ENCODE data around the gene SLC24A3.

SLC24A3 gene

DNA sequence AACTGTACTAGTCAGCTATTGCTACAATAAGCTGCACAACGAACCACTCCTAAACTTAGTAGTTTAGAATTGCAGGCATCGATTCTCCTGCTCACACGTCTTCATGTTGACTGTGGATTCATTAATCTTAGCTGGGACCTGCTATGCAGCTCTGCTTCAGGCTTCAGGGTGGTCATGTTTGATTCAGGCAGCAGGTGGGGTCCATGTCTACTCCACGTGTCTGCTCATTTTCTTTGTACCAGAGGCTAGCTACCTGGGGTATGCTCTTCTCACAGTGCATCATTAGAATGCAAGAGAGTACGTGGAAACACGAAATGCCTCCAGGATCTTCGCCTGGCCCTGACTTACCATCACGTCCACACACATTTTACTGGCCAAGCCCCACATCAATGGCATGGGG, 481.1 kb downstream of the SLC24A3 start:
- Histone ChIP-seq H3K36me3 (ENCODE audit: control insufficient read depth, insufficient read depth, low read length) (no peaks in the 10 kb centered on the region), H3K4me3 (ENCODE audit: extremely low read depth, insufficient read depth, low read length, poor library complexity, severe bottlenecking) (no peak overlapping the region), H3K4me1 (ENCODE audit: control insufficient read depth, insufficient read depth, low read length, poor library complexity, severe bottlenecking) (peaks cover 8% of the 10 kb centered on the region), H3K9me3 (ENCODE audit: control insufficient read depth, low read length) (peaks cover 10% of the 10 kb centered on the region), H3K27ac (ENCODE audit: low read depth, low read length, severe bottlenecking) (no peak overlapping the region)
- 91 to 94% methylated on average over 6 to 8 of the region's 8 CpGs for WGBS, 2 experiments (ENCODE audit: insufficient coverage in 2 of 2)

DNA sequence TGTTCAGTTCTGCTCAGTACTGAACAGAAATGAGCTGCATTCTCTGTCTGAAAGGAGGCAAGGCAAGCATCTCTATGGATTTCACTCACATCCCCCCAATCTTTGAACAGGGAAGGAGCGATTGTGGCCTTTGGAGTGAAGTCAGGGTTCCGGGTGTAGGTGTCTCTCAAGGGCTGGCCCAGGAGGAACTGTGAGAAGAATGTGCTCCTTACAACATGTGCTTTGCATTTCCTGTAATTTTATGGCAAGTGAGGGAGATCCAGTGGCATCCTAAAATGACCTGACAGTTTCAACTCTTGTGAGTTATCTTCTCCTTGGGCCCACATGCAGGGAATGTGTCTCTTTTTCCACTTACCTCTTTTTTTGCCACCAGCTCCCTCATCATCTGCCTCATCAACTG, 482.6 kb downstream of the SLC24A3 start:
- Histone ChIP-seq H3K4me3 (ENCODE audit: extremely low read depth, insufficient read depth, low read length, poor library complexity, severe bottlenecking) (no peak overlapping the region), H3K9me3 (ENCODE audit: control insufficient read depth, low read length) (peaks cover 14% of the 10 kb centered on the region), H3K27ac (ENCODE audit: low read depth, low read length, severe bottlenecking) (no peak overlapping the region), H3K4me1 (ENCODE audit: control insufficient read depth, insufficient read depth, low read length, poor library complexity, severe bottlenecking) (peaks cover 24% of the 10 kb centered on the region), H3K36me3 (ENCODE audit: control insufficient read depth, insufficient read depth, low read length) (no peaks in the 10 kb centered on the region)
- WGBS, 2 experiments (ENCODE audit: insufficient coverage in 2 of 2), result 80 to 100% methylated on average over 1 of the region's 2 CpGs

DNA sequence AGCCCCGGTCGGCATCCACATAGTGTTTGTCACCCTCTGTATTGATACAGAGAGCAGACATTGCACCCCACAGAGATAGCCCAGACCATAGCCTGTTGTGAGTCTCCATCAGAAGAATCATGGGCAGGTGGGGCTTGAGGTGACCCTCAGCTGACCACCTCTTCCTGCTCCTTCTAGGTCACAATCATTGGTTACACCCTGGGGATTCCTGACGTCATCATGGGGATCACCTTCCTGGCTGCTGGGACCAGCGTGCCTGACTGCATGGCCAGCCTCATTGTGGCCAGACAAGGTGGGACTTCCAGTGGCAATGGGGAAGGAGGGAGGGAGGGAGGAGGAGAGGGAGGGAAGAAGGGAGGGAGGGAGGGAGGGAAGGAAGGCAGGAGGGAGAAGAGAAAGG, 484.2 kb downstream of the SLC24A3 start:
- H3K9me3 ChIP-seq (ENCODE audit: control insufficient read depth, low read length), result peaks cover 18% of the 10 kb centered on the region

DNA sequence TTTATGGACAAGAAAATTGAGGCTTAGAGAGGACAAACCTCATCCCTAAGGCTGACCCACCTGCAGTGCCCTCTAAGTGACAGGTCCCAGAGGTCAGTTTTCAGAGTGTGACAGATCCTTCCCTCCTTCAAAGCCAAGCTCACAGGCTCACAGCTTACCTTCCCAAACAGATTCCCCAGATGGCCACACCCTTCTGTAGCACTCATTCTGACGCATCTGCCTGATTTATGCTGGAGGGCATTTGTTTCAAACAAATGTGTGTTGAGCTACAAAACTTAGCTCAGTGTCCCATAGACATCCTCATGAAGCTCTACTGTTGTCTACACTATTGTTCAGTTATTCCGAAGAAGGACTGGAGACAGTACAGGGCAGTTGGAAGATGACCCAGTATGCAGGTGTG, 485.0 kb downstream of the SLC24A3 start:
- Histone ChIP-seq H3K4me1 (ENCODE audit: control insufficient read depth, insufficient read depth, low read length, poor library complexity, severe bottlenecking) (peaks cover 18% of the 10 kb centered on the region), H3K36me3 (ENCODE audit: control insufficient read depth, insufficient read depth, low read length) (no peaks in the 10 kb centered on the region), H3K9me3 (ENCODE audit: control insufficient read depth, low read length) (peaks cover 21% of the 10 kb centered on the region), H3K4me3 (ENCODE audit: extremely low read depth, insufficient read depth, low read length, poor library complexity, severe bottlenecking) (no peak overlapping the region), H3K27ac (ENCODE audit: low read depth, low read length, severe bottlenecking) (no peak overlapping the region)
- WGBS, 2 experiments (ENCODE audit: insufficient coverage in 2 of 2), result 76 to 100% methylated on average over 2 of the region's 2 CpGs

More for the DNA sequence above, 484.2 kb downstream of the SLC24A3 start:
- H3K36me3 ChIP-seq (ENCODE audit: control insufficient read depth, insufficient read depth, low read length), result no peaks in the 10 kb centered on the region
- WGBS, 2 experiments (ENCODE audit: insufficient coverage in 2 of 2), result 92 to 96% methylated on average over 4 of the region's 4 CpGs
- peaks cover 18% of the 10 kb centered on the region for H3K4me1 ChIP-seq (ENCODE audit: control insufficient read depth, insufficient read depth, low read length, poor library complexity, severe bottlenecking)
- no peak overlapping the region for H3K27ac ChIP-seq (ENCODE audit: low read depth, low read length, severe bottlenecking)
- no peak overlapping the region for H3K4me3 ChIP-seq (ENCODE audit: extremely low read depth, insufficient read depth, low read length, poor library complexity, severe bottlenecking)

DNA sequence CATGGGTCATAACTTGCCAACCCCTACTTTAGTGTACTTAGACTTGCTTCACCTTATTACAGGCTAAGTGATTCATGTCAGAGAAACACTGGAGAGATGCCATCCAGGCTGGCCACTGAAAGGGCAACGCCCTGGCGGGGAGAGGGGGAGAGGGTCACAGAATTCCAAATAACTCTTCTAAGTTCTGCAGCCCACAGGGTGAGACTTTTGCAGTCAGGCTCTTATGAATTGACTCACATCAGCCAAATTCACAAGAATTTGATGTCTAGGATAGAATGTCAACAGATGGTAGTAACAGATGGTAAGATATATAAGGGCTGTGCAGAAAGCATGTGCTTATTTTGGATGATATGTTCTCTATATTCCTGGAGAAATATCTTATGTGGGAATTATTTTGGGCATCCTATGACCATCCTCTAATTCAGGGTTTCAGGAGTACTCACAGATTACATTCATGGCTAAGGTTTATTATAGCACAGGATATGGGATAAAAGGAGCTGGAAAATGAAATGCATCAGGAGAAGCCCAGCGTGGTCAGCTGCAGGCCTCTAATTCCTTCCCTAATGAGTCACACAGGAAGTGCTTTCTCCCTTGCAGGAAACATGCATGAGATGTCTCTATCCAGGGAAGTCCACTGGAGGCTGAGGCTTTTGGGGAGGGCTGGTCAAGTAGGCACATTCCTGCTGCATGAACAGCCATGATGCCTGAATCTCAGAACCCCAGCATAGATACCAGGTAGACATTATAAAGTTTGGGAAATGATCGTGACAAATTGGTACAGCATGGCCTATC, 486.9 kb downstream of the SLC24A3 start:
- Histone ChIP-seq H3K4me3 (ENCODE audit: extremely low read depth, insufficient read depth, low read length, poor library complexity, severe bottlenecking) (no peak overlapping the region), H3K4me1 (ENCODE audit: control insufficient read depth, insufficient read depth, low read length, poor library complexity, severe bottlenecking) (peaks cover 18% of the 10 kb centered on the region), H3K9me3 (ENCODE audit: control insufficient read depth, low read length) (peaks cover 29% of the 10 kb centered on the region), H3K36me3 (ENCODE audit: control insufficient read depth, insufficient read depth, low read length) (no peaks in the 10 kb centered on the region), H3K27ac (ENCODE audit: low read depth, low read length, severe bottlenecking) (peak overlapping the region; percentile 83)
- WGBS, 2 experiments (ENCODE audit: insufficient coverage in 2 of 2), result 76 to 80% methylated on average over 2 to 4 of the region's 4 CpGs

DNA sequence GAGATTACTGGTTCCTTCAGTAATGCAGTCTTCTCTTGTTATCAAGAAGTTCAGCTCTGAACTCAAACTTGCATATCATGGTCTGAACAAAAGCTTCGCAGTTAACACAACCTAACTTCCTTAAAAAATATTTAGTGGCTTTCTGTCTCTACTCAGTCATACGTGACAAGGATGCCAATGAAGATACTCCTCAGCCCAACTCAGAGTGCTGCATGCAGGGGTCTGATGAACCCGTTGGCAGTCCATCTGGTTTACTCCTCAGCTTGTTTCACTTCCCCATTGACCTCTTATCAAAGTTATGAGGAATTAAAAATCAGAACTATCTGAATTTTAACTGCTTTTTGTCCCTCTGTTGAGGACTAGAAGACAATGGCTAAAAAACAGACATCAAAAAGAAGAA, 489.0 kb downstream of the SLC24A3 start:
- peaks cover 18% of the 10 kb centered on the region for H3K4me1 ChIP-seq (ENCODE audit: control insufficient read depth, insufficient read depth, low read length, poor library complexity, severe bottlenecking)
- H3K36me3 ChIP-seq (ENCODE audit: control insufficient read depth, insufficient read depth, low read length), result no peaks in the 10 kb centered on the region
- no peak overlapping the region for H3K27ac ChIP-seq (ENCODE audit: low read depth, low read length, severe bottlenecking)
- peaks cover 29% of the 10 kb centered on the region for H3K9me3 ChIP-seq (ENCODE audit: control insufficient read depth, low read length)
- H3K4me3 ChIP-seq (ENCODE audit: extremely low read depth, insufficient read depth, low read length, poor library complexity, severe bottlenecking), result no peak overlapping the region
- 94 to 100% methylated on average over 1 to 2 of the region's 3 CpGs for WGBS, 2 experiments (ENCODE audit: insufficient coverage in 2 of 2)

DNA sequence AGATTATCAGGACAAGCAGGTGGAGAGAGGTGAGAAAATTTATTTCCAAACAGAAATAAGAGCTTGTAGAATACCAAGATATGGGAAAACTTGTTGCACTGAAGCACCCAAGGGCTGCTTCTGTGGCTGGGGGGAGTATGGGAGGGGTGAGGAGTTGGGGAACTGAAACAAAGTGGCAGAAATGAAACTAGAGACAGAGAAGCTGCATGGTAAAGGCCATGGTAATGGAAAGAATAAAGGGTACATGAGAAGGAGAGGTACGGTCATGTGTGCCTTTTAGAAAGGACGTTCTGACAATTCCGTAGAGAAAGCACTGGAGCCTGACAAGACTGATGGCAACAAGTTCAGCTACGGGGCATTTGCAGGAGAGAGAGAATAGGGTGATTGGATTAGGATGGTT, 494.0 kb downstream of the SLC24A3 start:
- WGBS, 2 experiments (ENCODE audit: insufficient coverage in 2 of 2), result 88 to 99% methylated on average over 4 of the region's 4 CpGs
- Histone ChIP-seq H3K4me3 (ENCODE audit: extremely low read depth, insufficient read depth, low read length, poor library complexity, severe bottlenecking) (no peak overlapping the region), H3K27ac (ENCODE audit: low read depth, low read length, severe bottlenecking) (no peak overlapping the region), H3K9me3 (ENCODE audit: control insufficient read depth, low read length) (peaks cover 11% of the 10 kb centered on the region), H3K4me1 (ENCODE audit: control insufficient read depth, insufficient read depth, low read length, poor library complexity, severe bottlenecking) (no peaks in the 10 kb centered on the region), H3K36me3 (ENCODE audit: control insufficient read depth, insufficient read depth, low read length) (no peaks in the 10 kb centered on the region)

DNA sequence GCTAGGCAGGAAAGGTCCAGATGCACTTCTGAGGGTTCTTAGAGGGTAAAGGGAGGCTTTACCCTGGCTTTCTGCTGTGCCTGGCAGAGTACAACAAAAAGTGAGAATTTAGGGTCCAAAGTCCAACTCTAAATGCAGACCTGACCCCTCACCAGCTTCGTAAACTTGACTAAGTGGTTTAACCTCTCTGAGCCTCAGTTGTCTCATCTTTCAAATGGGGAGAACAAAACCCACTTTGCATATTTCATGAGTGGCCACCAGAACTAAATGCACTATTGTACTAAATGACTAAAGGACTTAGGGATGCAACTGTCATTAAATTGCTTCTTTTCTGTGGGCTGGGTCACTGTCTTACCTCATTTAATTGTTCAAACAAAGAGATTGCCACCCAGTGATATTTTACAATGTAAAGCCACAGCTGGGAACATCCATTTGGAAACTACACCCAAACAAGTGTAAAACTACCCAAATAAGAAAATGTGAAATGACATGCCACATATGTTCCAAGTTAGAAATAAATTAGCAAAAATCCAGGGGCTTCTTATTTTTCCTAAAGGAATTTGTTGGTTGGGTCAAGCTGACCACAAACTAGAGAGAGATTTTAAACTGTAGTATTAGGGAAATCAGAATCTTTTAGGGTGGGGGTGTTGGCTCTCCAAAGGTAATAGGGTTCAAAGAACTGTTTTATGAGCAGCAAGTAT, 497.3 kb downstream of the SLC24A3 start:
- Histone ChIP-seq H3K4me1 (ENCODE audit: control insufficient read depth, insufficient read depth, low read length, poor library complexity, severe bottlenecking) (no peaks in the 10 kb centered on the region), H3K27ac (ENCODE audit: low read depth, low read length, severe bottlenecking) (no peak overlapping the region), H3K4me3 (ENCODE audit: extremely low read depth, insufficient read depth, low read length, poor library complexity, severe bottlenecking) (no peak overlapping the region), H3K36me3 (ENCODE audit: control insufficient read depth, insufficient read depth, low read length) (no peaks in the 10 kb centered on the region), H3K9me3 (ENCODE audit: control insufficient read depth, low read length) (no peaks in the 10 kb centered on the region)
- 100% methylated on average over 1 of the region's 1 CpG for WGBS, 2 experiments (ENCODE audit: insufficient coverage in 2 of 2)

DNA sequence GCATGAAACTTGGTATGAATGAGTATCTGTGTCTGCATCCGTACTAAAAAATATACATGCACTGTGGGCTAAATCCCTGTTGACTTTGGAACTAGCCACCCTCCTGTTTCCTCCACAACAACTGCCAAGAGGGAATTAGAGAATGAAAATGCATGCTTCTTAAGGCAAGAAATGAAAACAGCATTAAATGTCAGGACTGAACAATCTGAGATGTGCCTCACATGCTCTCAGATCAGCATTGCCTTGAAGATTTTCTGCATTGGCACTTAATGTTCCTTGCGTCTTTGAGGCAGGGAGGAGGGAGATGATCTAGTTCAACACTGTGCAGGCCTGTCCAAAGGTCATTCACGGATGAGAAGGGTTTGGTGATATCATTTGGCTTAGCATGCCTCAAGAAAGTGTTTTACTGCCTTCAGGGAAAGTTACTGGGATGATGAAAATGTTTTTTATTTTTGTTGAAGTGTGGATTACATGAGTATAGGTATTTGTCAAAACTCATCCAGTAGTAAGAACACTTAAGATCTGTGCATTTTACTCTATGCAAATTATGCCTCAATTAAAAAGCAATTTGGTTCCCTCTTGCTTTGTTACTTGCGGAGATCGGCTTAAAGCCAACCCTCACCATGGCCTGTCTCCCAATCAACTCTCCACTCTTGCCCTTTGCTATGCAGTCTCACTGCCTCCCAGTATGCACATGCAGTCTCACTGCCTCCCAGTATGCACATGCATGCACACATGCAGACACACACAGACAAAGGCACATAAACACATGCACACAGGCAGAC, 498.1 kb downstream of the SLC24A3 start:
- H3K4me3 ChIP-seq (ENCODE audit: extremely low read depth, insufficient read depth, low read length, poor library complexity, severe bottlenecking), result no peak overlapping the region
- H3K36me3 ChIP-seq (ENCODE audit: control insufficient read depth, insufficient read depth, low read length), result no peaks in the 10 kb centered on the region
- no peak overlapping the region for H3K27ac ChIP-seq (ENCODE audit: low read depth, low read length, severe bottlenecking)
- no peaks in the 10 kb centered on the region for H3K9me3 ChIP-seq (ENCODE audit: control insufficient read depth, low read length)
- 87 to 94% methylated on average over 3 to 5 of the region's 5 CpGs for WGBS, 2 experiments (ENCODE audit: insufficient coverage in 2 of 2)
- H3K4me1 ChIP-seq (ENCODE audit: control insufficient read depth, insufficient read depth, low read length, poor library complexity, severe bottlenecking), result no peaks in the 10 kb centered on the region

DNA sequence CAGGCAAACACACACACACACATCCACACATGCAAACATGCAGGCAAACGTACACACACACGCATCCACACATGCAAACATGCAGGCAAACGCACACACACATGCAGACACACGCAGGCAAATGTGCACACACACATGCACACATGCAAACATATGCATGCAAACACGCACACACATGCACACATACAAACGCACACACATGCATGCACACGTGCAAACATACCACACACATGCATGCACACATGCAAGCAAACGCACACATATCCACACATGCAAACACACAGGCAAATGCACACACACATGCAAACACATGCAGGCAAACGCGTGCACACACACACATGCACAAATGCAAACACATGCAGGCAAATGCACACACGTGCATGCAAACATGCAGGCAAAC, 498.7 kb downstream of the SLC24A3 start:
- no peak overlapping the region for H3K27ac ChIP-seq (ENCODE audit: low read depth, low read length, severe bottlenecking)
- no peaks in the 10 kb centered on the region for H3K9me3 ChIP-seq (ENCODE audit: control insufficient read depth, low read length)
- H3K36me3 ChIP-seq (ENCODE audit: control insufficient read depth, insufficient read depth, low read length), result no peaks in the 10 kb centered on the region
- no peak overlapping the region for H3K4me3 ChIP-seq (ENCODE audit: extremely low read depth, insufficient read depth, low read length, poor library complexity, severe bottlenecking)
- H3K4me1 ChIP-seq (ENCODE audit: control insufficient read depth, insufficient read depth, low read length, poor library complexity, severe bottlenecking), result no peaks in the 10 kb centered on the region
- WGBS, 2 experiments (ENCODE audit: insufficient coverage in 2 of 2), result 79% methylated on average over 7 to 10 of the region's 11 CpGs

Measured in mesodermal cell (in vitro differentiated cells).